Activated CD4-positive, CD25-positive, alpha-beta regulatory T cell treated with anti-CD3 and anti-CD28 coated beads, Interleukin-2, amount 50 U/mL, for 72 hours (primary cell): ENCODE data around the gene ARHGAP15.

ENCODE experiments used
- DNase-seq: peaks from one replicate; pipeline ENCODE4 v3.0.0; 2021

Gene ARHGAP15

DNA sequence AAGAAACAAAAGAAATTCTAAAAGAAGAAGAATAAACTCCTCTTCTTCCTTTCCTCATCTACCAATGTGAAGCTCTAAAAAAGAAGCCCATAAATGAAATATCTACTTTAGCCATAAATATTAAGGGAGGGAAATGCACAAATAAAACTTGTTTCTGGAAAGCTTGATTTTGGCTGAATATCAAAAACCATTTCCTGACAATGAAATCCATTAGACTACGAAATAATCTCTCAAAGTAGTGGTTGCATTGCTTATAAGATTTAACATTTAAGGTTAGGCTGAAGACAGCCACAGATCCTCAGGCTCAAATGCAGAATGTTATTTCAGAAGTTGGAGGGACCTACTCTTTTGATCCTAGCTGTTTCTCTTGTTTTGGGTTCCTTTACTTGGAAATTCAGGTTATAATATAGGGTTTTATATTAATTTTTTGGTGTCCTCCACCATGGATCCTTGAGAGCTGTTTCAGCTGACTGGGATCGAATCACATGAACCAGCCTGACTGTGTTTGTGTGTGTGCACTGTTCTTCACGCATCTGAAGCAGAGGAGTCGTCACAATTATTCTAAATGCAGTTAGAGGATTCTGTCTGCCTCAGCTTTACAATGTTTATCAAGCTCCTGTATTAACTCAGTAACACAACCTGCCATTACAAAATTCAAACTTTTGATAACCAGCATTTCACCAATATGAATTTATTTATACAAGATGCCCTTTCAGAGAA, 474.8 kb downstream of the ARHGAP15 start:
- no peak for DNase-seq

GRCh38 chr2:143604566-143604959, 475.3 kb downstream of the ARHGAP15 start:
- no peak for DNase-seq

DNA sequence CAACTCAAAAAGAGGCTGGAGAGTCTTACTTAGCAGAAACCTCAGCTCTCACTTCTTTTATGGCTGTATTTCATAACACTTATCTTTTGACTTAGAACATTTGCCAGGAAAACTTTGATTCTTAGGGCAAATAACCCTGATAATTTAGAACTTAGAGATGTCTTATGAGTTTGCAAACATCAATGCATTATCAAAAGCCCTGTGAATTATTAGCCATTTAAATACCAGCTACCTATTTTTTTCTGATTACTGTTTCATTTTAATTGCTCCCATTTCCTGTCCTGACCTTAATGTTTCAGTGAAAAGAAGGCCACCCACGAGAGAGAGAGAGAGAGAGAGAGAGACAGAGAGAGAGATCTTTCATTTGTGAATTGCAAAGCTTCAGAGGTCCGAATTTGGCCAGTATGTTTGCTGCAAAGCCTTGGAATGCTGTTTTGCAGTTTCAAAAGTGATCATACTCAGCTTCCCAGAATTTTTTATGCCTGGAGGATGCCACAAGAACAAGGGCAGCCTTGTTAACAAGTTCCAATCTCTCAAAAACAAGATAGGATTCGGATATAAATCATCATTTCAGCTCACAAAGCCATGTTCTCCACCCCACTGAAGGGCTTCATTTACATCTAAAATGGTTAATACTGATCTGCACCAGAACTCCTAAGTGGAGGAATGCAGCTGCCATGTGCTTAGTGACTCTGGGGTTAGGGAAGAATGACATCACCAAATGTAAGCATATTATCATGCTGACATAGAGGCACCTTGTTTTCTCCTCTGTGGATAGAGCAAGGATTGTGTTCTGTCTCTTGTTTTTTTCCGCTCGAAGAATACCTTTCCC, 478.2 kb downstream of the ARHGAP15 start:
- no peak for DNase-seq

GRCh38 chr2:143608063-143608423, 478.8 kb downstream of the ARHGAP15 start:
- no peak for DNase-seq

GRCh38 chr2:143608758-143609157, 479.5 kb downstream of the ARHGAP15 start:
- DNase-seq, result no peak

DNA sequence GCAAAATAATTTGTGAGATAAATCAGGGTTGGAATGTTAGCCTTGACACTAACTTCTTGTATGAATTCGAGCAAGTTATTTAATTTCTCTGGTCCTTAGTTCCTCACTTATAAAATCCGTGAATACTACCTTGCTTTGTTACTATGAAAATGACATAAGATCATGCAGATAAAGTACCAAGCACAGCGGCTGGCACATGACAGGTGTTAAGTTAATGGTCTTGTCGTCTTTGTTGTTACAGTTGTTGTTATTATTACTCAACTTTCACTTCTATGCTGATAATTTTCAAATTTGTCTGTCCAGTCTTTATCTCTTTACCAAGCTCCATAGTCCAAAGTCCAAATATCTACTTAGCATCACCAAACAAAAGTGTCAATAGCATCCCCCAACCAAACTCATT, 482.1 kb downstream of the ARHGAP15 start:
- DNase-seq, result no peak

DNA sequence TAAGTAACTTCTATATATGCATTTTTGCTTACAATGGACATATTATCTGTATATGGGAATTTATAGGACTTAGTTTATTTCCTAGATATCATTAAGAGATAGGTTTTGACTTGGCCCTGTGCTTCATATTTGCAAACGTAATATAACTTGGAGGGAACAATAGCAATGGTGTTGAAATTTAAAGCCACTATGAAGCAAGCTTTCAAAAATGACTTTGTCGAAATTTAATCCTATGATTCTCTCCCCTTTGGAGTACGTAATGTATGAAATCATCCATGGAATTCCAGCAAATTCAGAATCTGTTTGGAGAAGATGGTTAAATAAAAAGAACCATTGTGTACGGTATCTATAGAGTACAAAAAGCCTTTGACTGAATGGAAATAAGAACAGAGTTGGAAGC, 486.3 kb downstream of the ARHGAP15 start:
- no peak for DNase-seq

DNA sequence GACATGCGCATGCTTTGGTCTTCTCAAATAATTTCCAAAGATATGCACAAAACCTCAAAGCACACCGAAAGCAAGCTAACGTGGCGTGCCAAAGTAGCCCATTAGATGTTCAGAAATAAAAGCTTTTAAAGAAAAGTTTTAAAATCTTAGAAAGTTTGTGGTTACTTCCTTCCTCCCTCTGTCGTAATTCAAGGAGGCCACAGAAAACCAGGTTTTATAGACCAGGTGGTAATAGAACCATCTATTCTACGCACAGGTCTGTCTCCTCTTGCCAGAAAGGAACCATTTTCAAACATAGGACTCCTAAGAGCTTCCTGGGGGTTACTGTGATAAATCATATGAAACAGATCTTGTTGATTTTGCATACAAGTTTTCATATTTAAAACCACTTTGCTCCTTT, 487.2 kb downstream of the ARHGAP15 start:
- no peak for DNase-seq

DNA sequence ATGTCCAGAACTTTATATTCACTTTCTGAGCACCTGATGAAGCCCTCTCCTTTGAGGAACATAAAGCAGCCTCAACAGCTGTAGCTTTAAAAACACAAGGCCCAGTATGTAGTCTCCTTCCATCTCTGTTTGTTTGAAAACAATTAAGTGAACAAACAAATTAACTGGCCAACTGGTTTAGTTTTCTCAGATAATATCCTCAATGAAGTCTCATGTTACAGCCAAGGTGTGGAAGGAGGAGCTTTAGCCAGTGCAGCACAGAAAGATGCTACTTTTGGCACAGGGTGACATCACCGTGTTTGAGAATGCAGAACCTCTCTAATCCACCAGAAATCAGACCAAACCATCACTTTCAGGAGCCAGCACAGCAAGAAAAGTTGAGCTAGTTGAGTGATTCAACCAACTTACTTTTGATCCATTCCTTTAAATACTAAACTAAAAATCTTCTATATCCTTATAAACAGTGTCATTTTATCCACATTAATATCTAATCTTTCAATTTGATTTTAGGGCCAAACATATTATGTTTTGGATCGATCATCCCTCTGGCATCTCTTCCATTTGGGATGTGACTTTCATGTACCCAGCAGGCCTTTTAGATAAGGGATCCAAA, 488.7 kb downstream of the ARHGAP15 start:
- no peak for DNase-seq

GRCh38 chr2:143622106-143622505, 492.9 kb downstream of the ARHGAP15 start:
- no peak for DNase-seq

GRCh38 chr2:143623231-143623908, 494.2 kb downstream of the ARHGAP15 start:
- no peak for DNase-seq

DNA sequence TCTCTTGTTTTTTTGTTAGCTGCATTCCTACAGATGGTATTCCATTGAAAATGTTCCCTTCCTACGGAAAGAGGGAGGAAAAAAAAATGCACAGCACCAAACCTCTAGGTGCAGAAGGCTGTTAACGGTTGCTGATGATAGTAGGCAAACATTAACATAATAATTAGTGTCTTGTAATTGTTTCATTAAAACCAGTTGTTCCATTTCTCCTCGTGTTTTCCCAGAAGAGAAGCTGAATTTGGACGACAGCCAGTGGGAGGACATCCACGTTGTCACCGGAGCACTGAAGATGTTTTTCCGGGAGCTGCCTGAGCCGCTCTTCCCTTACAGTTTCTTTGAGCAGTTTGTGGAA, 494.7 kb downstream of the ARHGAP15 start:
- DNase-seq, result no peak

DNA sequence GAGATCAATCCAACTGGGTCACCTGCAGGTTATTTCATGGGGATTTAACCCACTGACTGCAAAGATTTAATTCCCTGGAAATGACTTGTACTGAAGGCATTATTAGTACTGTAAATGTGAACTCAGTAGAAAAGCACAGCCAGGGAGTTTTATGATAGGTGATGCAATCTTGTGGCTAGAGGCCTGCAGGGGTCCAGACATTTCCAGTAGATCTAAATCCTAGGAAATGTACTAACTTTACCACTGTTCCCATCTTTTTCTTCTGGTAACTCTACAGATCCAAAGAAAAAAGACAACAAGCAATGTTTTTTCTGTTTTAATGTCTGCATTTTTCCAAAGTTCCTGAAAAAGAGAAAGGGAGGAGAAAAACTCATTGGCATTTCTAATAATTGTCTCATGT, 500.1 kb downstream of the ARHGAP15 start:
- DNase-seq, result no peak

GRCh38 chr2:143632751-143633374, 503.6 kb downstream of the ARHGAP15 start:
- DNase-seq, result no peak

DNA sequence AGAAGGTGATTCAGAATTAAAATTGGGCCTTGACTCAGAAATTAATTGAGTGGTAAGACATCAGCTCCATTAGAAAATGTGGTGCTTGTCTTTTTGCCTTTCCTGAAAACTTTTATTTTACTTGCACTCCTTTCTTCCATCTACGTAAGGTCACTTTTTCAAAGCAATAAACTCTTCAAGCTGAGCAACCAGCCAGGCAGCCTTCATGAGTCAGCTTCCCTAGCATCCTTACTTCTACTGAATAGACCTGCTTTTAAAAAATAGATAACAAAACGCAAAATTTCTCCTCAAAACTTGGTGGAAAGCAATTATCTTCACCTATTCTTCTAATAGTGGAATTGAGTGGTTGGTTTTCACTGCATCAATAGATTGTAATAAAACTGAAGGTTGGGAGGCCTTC, 504.2 kb downstream of the ARHGAP15 start:
- no peak for DNase-seq

DNA sequence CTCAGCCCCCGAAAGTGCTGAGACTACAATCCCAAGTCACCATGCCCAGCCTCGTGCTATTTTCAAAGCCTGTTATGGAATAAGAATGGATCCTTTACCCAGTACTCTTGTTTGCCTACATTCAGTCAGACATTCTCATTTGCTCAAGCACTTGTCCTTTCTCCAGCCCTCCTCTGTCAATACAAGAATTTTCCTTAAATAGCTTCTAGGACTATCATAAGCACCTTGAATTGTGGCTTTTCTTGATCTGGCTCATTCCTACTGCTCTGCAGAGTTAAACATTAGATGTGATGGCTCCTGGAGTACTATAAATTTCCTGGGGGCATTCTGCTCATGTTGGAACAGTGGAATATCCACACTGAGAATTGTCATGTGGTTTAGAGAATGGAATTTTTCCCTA, 506.1 kb downstream of the ARHGAP15 start:
- DNase-seq, result no peak

DNA sequence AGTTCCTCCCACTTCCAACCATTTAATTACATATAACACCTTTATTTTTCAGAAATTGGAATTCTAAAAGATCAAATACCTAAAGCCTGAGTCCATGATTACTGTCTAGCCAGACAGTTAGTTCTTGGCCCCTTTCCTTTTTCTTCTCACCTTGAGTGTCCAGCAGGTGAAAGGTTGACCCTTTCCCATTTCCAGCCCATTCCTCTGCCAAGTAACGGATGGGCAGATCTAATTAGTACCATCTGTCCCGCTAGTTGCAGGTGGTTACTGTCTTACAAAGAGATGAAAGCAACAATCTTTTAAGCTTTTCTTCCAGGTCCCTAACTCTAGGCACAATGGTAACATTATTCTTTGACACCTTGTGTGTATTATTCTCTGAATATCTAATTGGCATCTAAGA, 506.7 kb downstream of the ARHGAP15 start:
- no peak for DNase-seq

GRCh38 chr2:143640826-143641225, 511.6 kb downstream of the ARHGAP15 start:
- no peak for DNase-seq

GRCh38 chr2:143645921-143646645, 516.9 kb downstream of the ARHGAP15 start:
- no peak for DNase-seq

GRCh38 chr2:143649226-143649740, 520.1 kb downstream of the ARHGAP15 start:
- no peak for DNase-seq

DNA sequence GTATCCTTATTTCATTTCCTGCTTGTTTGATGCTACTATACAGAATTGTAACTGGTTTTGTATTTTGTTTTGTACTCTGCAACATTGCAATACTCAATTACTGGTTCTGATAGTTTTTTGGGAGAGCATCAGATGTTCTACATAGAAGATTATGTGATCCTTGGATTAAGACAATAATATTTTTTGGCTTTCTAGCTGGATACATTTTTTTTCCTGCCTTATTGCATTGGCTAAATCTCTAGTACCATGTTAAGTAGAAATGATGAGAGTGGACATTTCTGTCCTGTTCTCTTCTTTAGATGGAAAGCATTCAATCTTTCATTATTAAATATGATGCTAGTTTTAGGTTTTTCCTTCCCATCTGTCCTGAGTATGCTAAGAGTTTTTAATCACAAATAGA, 523.5 kb downstream of the ARHGAP15 start:
- no peak for DNase-seq

DNA sequence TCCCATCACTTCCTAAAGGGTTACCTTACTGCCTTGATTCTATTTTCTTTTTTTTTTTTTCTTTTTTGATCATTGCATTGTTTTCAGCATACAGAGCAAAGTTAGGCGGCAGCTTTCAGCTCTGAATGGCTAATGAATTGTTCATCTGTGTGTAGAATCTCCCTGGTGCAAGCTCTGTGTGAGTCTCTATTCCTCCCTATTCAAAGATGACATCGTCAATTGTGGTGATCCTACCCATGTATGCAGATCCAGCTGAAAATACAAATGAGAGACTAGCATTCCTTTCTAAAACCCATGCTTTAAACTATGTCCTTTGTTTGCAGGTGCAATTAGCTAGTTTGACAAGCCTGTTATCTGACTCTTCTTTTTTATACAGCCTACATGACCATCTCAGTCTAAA, 539.0 kb downstream of the ARHGAP15 start:
- DNase-seq, result no peak
